Pons (tissue), 1 donor: ENCODE measurements around the gene GPR156.
"Not testable (repeated sequence)": the region's sequence is repeated elsewhere in the genome, so short reads cannot be mapped to it uniquely, and the experiment has no call there.

ENCODE experiments used
- DNase-seq: peaks from one replicate; pipeline ENCODE4 v3.0.0-alpha.2; 2016; ENCODE audit warnings: low spot score

GPR156 gene

DNA sequence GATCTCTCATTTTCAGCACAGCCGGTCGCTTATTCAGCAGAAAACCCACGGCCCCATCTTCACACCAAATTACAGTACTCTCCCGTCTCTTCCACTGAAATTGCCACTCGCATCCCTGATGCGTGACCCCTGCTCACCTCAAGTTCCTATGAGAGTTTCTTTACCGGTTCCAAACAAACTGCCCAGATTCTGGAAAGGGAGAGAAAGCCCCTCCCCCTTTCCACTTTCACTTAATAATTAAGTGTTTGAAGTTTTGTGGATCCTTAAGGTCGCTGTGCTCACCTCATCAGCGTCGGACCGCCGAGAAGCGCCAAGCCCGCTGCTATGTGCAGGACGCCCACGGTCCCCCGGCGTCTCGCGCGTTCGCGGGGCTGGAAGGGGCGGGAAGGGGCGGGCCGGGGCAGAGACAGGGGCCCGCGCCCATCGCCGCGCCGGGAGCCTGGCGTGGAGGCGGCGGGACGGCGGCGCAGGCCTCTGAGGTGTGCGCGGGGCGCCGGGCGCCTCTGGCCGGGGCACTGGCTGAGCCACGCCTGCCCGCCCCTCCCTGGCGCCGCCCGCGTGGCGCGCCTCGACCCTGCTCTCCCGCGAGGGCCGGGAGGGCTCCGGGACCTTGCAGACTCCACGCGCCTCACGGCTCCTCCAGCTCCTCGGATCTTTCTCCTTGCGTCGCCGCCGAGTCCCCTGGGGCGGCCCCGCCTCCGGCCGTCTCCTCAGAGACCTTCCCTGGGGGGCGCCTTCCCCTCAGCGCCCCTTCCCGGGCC lies at the start of gene GPR156:
GPR156 (minus strand) TSS at position 476 of the 761 bp plus-strand sequence. CDS start 41,124 bp downstream, outside the sequence.
- no peak for DNase-seq

DNA sequence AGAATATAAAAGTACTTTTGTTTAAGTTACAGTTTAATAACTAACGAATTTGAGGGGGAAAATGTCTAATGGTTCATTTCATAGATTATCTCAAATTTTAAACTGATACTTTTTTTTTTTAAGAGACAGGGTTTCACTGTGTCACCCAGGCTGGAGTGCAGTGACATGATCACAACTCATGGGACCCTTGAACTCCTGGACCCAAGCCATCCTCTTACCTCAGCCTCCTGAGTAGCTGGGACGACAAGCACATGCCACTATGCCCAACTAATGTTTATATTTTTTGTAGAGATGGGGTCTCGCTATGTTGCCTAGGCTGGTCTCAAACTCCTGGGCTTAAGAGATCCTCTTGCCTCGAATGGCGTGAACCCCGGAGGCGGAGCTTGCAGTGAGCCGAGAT lies 47.6 kb upstream of the GPR156 start:
- DNase-seq = no peak

DNA sequence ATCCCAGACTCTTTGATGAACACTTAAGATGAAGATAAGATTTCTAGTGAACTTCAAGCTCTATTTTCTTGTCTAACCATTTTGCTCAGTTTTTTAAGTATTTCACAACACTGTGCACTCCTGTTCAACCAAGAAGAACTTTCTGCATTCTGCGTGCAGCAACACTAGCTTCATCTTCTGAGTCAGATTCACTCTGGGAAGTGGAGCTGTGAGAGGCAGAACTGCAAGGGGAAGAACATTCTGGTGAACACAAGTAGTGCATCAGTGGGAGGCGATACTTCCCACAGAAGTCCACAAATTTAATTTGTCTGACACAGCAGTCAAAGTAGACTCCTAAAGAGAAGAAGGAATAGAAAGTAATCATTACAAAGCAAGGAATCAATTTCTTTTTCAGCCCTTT lies 46.1 kb upstream of the GPR156 start:
- no peak for DNase-seq

DNA sequence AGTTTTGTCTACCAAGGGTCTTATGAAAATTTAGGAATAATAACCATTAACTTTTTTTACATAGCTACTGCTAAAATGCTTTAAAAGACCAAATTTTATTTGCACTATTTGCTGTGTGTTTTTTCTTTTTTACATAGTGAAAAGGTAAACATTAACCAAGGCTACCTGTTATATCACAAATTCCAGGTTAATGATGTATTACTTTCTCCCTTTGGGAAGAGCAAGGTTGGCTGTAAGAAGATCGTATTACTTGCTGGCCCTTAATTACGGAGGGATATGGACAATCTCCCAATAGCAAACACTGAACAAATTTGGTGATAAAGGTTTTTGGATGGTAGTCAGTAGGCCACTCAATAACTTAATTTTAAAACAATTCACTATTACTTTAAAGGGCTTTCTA lies 41.8 kb upstream of the GPR156 start:
- no peak for DNase-seq

DNA sequence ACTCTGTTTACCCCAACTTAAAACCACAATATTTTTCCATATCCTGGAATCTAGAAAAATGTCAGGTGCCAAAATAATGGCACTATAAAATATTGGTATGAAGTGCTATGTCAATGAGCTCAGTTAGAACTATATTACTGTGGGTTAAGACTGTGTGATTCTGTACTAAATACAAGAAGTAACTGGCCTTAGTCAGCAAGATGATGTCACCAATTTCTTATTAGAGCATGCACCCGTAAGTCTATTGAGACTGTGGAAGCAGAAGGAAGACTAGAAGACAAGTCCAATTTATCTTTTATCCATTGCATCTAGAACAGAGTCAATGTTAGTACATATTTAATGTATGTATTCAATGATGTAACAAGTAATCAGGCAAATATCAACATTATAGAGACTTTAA lies 39.2 kb upstream of the GPR156 start:
- no peak for DNase-seq

DNA sequence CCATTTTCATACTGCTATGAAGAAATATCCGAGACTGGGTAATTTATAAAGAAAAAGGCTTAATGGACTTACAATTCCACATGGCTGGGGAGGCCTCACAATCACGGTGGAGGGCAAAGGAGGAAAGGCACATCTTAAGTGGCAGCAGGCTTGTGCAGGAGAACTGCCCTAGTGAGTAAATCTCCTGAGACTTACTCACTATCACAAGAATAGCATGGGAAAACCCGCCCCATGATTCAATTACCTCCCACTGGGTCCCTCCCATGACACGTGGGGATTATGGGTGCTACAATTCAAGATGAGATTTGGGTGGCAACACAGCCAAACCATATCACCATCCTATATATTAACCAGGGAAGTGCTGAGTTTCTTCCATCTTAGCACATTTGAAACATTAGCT lies 38.7 kb upstream of the GPR156 start:
- not testable (repeated sequence) for DNase-seq

DNA sequence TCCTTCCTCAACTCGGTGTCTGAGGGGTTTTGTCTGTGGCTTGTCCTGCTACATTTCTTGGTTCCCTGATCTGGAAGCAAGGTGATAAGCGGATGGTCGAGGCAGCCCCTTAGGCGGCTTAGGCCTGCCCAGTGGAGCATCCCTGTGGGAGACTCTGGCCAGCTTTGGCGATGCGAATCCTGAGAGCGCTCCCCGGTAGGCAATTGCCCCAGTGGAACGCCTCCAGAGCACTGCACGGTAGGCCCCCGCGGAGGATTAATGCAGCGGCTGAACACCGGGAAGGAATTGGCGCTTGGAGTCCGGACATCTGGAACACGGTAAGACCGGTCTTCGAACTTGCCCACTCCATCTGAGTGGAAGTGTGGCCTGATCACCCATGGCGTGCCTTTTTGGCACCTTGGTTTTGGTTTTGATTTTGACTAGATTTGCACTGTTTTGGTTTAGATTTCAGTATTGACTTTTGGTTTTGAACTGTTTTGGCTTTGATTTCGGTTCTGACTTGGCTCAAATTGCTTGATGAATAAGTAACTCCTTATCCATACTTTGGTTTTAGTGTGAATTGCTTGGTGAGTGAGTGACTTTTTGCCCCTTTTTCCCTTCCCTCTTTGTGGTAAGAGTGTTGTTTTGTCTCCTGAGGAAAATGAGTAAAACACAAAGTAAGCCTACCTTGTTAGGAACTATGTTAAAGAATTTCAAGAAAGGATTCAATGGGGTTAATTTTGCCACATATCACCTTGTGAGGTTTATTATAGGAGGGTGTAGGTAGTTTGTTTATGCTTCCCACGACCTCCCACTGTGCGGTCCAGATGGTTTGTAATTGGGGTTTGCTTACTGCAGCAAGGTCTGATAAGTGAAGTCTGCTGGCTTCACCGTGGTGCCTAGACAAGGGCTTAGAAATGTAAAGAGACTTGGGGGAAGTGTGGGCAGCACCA lies 27.1 kb upstream of the GPR156 start:
- no peak for DNase-seq

DNA sequence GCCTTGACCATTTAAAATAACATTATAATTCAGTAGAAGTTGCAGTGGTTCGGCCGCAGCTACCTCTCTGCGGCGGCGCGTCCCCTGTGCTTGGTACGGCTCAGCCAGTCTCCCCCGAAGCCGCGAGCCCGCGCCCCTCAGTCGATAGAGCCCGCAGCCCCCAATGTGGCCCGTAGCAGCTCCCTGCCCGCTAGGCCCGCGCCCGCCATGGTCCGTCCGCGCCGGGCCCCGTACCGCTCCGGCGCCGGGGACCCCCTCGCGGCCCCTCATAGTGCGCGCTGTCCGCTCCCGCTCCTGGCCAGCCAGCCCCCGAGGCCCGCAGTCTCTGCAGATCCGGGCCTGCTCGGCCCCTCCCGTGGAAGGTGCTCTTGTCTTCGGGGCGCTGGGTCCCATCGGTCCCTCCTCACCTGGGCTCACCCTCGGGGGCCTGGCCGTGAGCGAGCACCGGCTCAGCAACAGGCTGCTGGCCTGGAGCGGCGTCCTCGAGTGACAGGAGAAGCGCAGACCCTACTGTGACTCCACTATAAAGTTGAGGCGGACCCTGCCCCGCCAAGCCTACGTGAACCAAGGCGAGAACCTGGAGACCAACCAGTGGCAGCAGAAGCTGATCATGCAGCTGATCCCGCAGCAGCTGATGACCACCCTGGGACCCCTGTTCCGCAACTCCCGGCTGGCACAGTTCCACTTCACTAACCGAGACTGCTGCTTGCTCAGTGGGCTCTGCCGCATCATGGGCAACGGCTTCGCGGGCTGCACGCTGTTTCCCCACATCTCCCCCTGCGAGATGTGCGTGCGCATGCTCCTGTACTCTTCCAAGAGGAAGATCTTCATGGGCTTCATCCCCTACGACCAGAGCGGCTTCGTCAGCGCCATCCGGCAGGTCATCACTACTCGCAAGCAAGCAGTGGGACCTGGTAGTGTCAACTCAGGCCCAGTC lies 21.8 kb upstream of the GPR156 start:
- DNase-seq = no peak

DNA sequence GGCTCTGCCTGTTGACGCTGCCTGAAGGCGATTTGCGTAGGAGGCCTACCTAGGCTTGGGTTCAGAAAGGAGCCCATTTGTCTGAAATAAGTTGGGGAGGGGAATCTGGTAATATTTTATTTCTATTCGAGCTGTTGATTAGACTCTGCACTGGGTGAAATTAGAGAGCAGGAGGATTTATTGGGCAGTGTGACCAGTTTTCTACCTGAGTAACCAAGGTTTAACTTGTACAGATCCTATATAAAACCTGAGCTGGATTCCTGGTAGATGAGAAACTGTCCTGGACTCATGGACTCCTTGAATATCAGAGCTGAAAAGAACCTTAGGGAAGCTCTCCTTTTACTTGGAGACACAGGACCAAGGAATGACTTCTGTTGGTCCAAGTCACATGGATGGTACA lies 19.6 kb upstream of the GPR156 start:
- DNase-seq = no peak

DNA sequence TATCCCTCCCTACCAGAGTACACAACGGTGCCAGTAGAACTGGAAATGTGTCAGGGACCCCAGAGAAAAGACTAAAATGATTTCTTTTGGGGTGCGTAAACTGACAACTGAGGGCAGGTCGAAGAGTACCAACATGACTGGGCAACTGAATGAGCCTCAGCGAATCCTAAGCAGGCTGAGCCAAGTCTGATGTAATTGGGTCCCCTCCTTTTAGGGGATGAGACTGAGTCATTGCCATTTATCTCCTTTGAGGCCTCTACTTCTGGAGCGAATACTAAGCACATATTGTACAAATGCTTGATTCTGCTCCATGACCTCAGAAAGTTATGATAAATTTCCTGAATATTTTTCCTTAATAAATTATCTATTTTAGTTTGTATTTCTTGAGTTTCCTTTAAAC lies 17.3 kb upstream of the GPR156 start:
- DNase-seq = no peak

DNA sequence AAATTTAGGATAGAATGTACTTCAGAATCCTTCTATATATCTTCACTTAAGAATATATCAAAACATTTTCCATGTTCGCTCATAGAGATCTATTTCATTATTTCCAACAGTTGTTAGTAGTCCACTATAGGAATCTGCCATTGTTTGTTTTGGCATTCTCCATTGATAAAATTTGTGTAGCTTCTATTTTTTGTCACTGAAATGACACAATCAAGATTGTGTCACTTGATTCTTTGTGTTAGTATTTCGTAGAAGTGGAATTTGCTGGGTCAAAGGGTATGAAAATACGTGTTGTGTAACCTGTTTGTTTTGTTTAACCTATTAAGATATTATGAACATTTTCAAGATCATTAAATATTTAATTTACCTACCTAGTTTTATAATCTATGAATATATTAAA lies 15.9 kb upstream of the GPR156 start:
- DNase-seq = no peak

DNA sequence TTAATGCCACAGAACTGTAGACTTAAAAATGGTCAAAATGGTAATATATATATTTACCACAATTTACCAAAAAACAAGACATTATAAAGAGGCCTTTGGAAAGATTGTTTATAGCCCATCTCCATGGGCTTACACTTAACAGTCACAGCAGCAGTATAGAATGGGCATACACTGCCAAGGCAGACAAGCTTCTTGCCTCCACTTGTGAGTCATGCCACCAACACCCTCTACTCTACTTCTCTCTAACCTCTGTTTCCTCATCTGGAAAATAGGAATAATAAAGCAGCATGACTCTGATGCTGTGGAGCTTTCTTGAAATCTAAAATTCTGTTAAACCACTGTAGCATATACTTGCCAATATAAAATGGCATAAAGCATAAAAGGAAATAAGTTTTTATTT lies 14.4 kb upstream of the GPR156 start:
- DNase-seq = no peak

DNA sequence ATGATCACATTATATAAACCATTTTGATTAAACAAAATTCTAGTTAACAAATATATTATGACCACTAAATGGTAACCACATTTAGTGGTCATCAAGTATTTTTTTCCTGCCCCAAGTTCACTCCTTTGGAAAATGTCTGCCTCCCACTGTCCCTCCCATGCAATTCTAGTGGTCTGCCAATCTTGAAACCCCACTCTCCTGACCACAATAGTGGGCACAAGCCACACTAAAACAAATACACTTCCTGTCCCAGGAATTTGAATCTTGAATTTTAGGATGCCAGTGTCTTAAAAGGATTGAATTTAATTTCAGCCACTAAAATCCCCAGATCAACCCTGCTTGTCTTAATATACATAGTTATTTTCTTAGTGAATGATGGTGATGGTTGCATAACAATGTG lies 14.0 kb upstream of the GPR156 start:
- no peak for DNase-seq

DNA sequence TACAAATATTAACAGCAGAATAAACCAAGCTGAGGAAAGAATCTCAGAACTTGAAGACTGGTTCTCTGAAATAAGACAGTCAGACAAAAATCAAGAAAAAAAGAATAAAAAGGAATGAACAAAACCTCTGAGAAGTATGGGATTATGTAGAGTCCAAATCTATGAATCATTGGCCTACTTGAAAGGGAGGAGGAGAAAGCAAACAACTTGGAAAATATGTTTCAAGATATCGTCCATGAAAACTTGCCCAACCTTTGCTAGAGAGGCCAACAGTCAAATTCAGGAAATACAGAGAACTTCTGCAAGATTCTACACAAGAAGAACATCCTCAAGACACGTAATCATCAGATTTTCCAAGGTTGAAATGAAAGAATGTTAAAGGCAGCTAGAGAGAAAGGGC lies 6.5 kb upstream of the GPR156 start:
- DNase-seq = not testable (repeated sequence)

DNA sequence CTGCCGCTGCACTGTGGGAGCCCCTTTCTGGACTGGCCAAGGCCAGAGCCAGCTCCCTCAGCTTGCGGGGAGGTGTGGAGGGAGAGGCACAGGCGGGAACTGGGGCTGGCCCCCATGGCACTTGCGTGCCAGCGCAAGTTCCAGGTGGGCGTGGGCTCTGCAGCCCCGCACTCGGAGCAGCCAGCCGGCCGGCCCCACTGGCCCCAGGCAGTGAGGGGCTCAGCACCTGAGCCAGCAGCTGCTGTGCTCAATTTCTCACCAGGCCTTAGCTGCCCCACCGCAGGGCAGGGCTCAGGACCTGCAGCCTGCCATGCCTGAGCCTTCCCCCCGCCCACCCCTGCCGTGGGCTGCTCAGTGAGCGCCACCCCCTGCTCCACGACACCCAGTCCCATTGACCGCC lies 4.6 kb upstream of the GPR156 start:
- no peak for DNase-seq

DNA sequence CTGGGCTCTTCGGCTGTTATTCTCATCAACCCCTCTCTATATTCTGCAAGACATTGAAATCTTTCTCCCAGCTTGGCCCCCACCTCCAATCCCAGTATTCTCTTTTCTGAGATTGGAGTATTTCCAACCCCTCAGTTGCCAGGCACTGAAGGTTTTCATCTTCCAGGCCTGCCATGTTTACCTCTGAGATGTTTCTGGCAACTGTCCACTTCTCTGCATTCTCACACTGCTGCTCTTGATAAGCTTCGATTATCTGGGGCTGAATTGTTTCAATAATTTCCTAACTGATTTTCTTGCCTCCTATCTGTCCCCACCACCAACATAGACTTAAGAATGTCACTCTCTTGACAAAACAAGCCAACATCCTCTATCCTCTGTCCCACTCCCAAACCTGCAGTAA lies 1.4 kb upstream of the GPR156 start:
- DNase-seq = no peak

DNA sequence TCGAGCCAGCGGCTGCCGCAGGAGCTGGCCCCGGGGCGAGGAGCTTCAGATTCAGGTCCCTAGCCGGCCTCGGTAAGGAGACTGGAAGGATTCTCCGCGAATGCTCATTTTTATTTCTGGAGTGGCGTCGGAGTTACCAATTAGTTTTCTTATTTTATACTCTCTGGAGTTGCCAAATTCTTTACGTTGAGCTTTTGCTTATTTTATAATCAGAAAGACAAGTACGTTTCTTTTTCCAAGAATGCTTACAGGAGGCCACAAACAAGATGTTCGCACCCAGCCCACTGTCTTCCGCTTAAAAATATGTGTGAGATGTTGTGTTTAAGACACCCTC lies 453 bp upstream of the GPR156 start:
- no peak for DNase-seq

DNA sequence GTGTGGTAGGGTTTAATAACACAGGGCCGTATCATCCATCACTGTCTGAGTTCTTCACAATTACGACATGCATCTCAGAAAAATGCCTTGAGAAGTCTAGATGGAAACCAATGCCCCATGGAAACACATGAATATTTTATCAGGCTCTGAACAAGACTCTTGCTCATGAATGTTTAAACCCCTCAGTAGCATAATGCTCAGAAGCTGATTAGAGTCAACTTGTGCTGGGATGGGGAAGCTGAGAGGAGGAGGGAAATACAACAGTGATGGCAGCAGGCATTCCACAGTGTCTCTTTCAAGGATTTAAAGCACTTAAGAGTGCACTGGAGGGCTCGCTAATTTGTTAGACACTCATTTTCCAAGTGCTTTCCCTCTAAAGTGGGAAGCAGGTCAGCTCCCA lies 3.8 kb downstream of the GPR156 start:
- DNase-seq = no peak

DNA sequence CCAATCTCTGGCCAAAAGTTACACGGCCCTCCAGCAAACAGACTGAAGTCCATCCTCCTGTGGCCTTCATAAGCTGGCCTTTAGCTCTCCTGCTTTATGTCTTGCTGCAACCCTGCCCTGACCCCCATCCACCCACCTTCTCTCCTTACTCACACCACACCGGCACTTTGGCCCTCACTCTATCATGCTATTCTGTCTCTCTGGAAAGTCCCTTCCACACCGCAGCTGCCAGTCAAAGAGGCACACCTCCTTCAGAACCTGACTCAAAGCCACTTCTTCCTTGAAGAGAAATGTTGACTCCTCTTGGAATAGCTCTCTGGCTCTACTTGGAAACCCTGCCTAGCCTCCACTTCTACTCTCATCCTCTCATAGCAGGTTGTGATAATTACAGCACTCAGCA lies 4.5 kb downstream of the GPR156 start:
- no peak for DNase-seq

DNA sequence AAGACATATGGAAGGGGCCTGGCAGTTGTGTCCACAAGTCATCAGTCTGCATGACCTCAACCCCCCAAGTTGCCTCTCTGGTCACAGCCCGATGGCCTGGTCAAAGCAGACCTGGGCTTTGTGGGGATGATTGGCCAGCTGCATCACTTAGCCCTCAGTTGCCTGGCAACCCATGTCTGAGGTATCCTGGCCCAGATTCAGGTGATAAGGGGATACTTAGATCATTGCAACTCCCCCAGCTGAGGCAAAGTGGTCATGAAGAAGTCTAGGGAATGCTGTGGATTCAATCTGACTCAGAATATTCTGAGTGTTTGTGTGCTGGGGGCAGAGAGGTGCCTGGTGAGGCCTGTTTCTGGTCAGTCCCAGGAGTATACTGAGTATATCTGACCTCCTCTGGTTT lies 5.0 kb downstream of the GPR156 start:
- DNase-seq = no peak

DNA sequence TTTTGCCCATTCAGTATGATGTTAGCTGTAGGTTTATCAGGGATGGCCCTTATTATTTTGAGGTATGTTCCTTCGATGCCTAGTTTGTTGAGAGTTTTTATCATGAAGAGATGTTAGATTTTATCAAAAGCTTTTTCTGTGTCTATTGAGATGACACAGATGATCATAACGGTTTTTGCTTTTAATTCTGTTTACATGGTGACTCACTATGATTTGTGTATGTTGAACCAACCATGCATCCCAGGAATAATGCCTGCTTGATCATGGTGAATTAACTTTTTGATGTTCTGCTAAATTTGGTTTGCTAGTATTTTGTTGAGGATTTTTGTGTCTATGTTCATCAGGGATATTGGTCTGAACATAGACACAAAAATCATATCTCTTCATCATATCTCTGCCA lies 8.3 kb downstream of the GPR156 start:
- DNase-seq = no peak

DNA sequence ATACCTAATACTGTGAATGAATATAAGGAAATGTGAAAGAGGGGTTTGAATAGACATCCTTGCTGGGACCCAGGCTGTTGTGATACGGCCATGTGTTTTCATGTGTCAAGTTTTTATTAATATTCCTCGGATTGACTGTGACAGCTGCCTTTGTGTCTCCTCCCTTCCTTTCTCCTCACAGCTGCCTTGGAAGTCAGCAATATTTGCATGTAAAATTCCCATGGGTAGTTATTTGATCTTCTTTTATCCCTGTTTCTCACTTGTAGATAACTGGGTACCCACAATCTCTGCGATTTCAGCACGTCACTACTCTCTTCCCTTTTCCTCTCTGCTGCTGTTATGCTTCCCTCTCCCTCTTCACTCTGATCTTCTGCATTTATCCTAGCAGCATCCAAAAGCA lies 9.4 kb downstream of the GPR156 start:
- DNase-seq = no peak
